GM23338 (cell line): Measurements from ENCODE around the gene NOTCH1. TPM values are rescaled to one million over a fixed set of nuclear protein-coding genes. Genes with fewer than 3 reads are reported as not detected.

Experiments used
- ATAC-seq: fragments of 200-7000 bp; cut with Tn5 transposase; 3 replicates; pipeline ENCODE4 v1.9.1; 2020
- DNase-seq: peaks from one replicate; pipeline ENCODE4 v3.0.0-alpha.2; 2015; ENCODE audit warnings: low spot score
- H2AFZ ChIP-seq: fragments of 200-600 bp; sonication (generic); 2 replicates; pipeline ENCODE4 v1.8.0; 2016; ENCODE audit warnings: antibody characterized with exemption, mild to moderate bottlenecking, moderate library complexity
- H3F3A ChIP-seq: fragments of 200-600 bp; sonication (generic); replicated peaks from 2 replicates; pipeline ENCODE4 v1.8.0; 2017; ENCODE audit warnings: antibody characterized with exemption, mixed run types, low read depth
- H3K27ac ChIP-seq: fragments of 200-600 bp; sonication (generic); 2 replicates; pipeline ENCODE4 v1.6.1; 2016; ENCODE audit warnings: low read depth
- H3K27me3 ChIP-seq: fragments of 200-600 bp; sonication (generic); 2 replicates; pipeline ENCODE4 v1.8.0; 2016; ENCODE audit warnings: mild to moderate bottlenecking, mixed run types, moderate library complexity; ENCODE audit not compliant: insufficient read depth
- H3K36me3 ChIP-seq: fragments of 200-600 bp; sonication (generic); 2 replicates; pipeline ENCODE4 v1.8.0; 2016; ENCODE audit warnings: mild to moderate bottlenecking; ENCODE audit not compliant: insufficient read depth
- H3K4me1 ChIP-seq: fragments of 200-600 bp; sonication (generic); 2 replicates; pipeline ENCODE4 v1.8.0; 2016; ENCODE audit warnings: mild to moderate bottlenecking, moderate library complexity; ENCODE audit not compliant: insufficient read depth
- H3K4me2 ChIP-seq: fragments of 200-600 bp; sonication (generic); 2 replicates; pipeline ENCODE4 v1.7.1; 2017; ENCODE audit warnings: mixed run types
- H3K4me3 ChIP-seq: fragments of 200-600 bp; sonication (generic); 2 replicates; pipeline ENCODE4 v1.6.1; 2016; ENCODE audit warnings: mixed run types
- H3K79me2 ChIP-seq: fragments of 200-600 bp; sonication (generic); replicated peaks from 2 replicates; pipeline ENCODE4 v1.8.0; 2017; ENCODE audit warnings: mild to moderate bottlenecking; ENCODE audit not compliant: insufficient read depth
- H3K9me2 ChIP-seq: fragments of 200-600 bp; sonication (generic); 2 replicates; pipeline ENCODE4 v1.8.0; 2017; ENCODE audit not compliant: insufficient read depth
- H4K20me1 ChIP-seq: fragments of 200-600 bp; sonication (generic); replicated peaks from 2 replicates; pipeline ENCODE4 v1.8.0; 2017; ENCODE audit warnings: mild to moderate bottlenecking; ENCODE audit not compliant: insufficient read depth
- H3K27ac Mint-ChIP-seq: 2 replicates; pipeline ENCODE4 v1.8.0; 2020; ENCODE audit warnings: inconsistent platforms, mild to moderate bottlenecking, moderate library complexity, mixed read lengths
- H3K27me3 Mint-ChIP-seq: 3 replicates; pipeline ENCODE4 v1.8.0; 2022; ENCODE audit warnings: low read depth, mild to moderate bottlenecking, moderate library complexity, mixed read lengths, inconsistent platforms; ENCODE audit not compliant: insufficient read depth, poor library complexity
- H3K36me3 Mint-ChIP-seq: 3 replicates; pipeline ENCODE4 v1.8.0; 2021; ENCODE audit warnings: low read depth, mild to moderate bottlenecking, inconsistent platforms, moderate library complexity, mixed read lengths
- H3K4me1 Mint-ChIP-seq: 3 replicates; pipeline ENCODE4 v1.8.0; 2020; ENCODE audit warnings: mild to moderate bottlenecking, inconsistent platforms, mixed read lengths
- H3K4me3 Mint-ChIP-seq: 3 replicates; pipeline ENCODE4 v1.8.0; 2021; ENCODE audit warnings: moderate library complexity, mild to moderate bottlenecking, inconsistent platforms, mixed read lengths
- H3K9me3 Mint-ChIP-seq: 3 replicates; pipeline ENCODE4 v1.8.0; 2020; ENCODE audit warnings: moderate library complexity, mild to moderate bottlenecking, inconsistent platforms, mixed read lengths
- CREB1 ChIP-seq: fragments of 250-450 bp; sonication (Bioruptor Pico); IDR thresholded peaks from 2 replicates; pipeline ENCODE4 v1.5.0; 2020; ENCODE audit warnings: low read depth, mild to moderate bottlenecking, moderate library complexity
- ETS1 ChIP-seq: IDR thresholded peaks from 2 replicates; pipeline ENCODE4 v1.6.1; 2016; ENCODE audit warnings: antibody characterized with exemption
- EZH2 ChIP-seq: fragments of 200-600 bp; sonication (generic); IDR thresholded peaks from one replicate; pipeline ENCODE4 v1.8.0; 2017; ENCODE audit warnings: antibody characterized with exemption, mild to moderate bottlenecking, low read depth; ENCODE audit not compliant: unreplicated experiment
- EZH2phosphoT487 ChIP-seq: fragments of 200-600 bp; sonication (generic); IDR thresholded peaks from one replicate; pipeline ENCODE4 v1.8.1; 2018; ENCODE audit warnings: antibody characterized with exemption; ENCODE audit not compliant: unreplicated experiment
- JUNB ChIP-seq: IDR thresholded peaks from one replicate; pipeline ENCODE4 v1.6.1; 2016; ENCODE audit warnings: antibody characterized with exemption; ENCODE audit not compliant: unreplicated experiment
- NANOG ChIP-seq: IDR thresholded peaks from 2 replicates; pipeline ENCODE4 v1.6.1; 2016; ENCODE audit warnings: antibody characterized with exemption, borderline replicate concordance
- POLR2AphosphoS5 ChIP-seq: IDR thresholded peaks from 2 replicates; pipeline ENCODE4 v1.6.1; 2016; ENCODE audit warnings: antibody characterized with exemption, low read depth
- REST ChIP-seq: IDR thresholded peaks from one replicate; pipeline ENCODE4 v1.6.1; 2018; ENCODE audit warnings: antibody characterized with exemption; ENCODE audit not compliant: unreplicated experiment
- STAT1 ChIP-seq: IDR thresholded peaks from one replicate; pipeline ENCODE4 v1.6.1; 2016; ENCODE audit warnings: antibody characterized with exemption; ENCODE audit not compliant: unreplicated experiment
- ZNF114 ChIP-seq: fragments of 250-450 bp; sonication (Bioruptor Pico); IDR thresholded peaks from 2 replicates; pipeline ENCODE4 v1.5.0; 2020; ENCODE audit warnings: mild to moderate bottlenecking, moderate library complexity
- ZNF331 ChIP-seq: fragments of 250-450 bp; sonication (Bioruptor Pico); IDR thresholded peaks from 2 replicates; pipeline ENCODE4 v1.5.0; 2020; ENCODE audit warnings: low read depth, mild to moderate bottlenecking, moderate library complexity
- polyA plus RNA-seq: library from polyadenylated mRNA; unstranded; fragments of >200 nt; fragmentation: Nextera tagmentation; extraction: Ambion mirVana; gene quantifications from 2 replicates; pipeline ENCODE4 v1.2.1, GENCODE V29; 2016
- total RNA-seq: library from RNA; depleted of rRNA; stranded (reverse); fragments of >200 nt; shearing (Covaris generic); gene quantifications from 2 replicates; pipeline ENCODE4 v1.2.3, GENCODE V29; 2014
- TF ChIP-seq, protein P1 (sequence below): fragments of 250-450 bp; sonication (Bioruptor Pico); IDR thresholded peaks from 2 replicates; pipeline ENCODE4 v1.5.0; 2020; ENCODE audit warnings: mild to moderate bottlenecking, moderate library complexity
- TF ChIP-seq, protein P2 (sequence below), 2 experiments: fragments of 200-600 bp in 1 of 2; sonication (generic) in 1 of 2; conservative IDR thresholded peaks; 2 replicates each; pipeline versions ENCODE4 v1.5.1 to v1.6.1; 2016 to 2017; ENCODE audit warnings: antibody characterized with exemption in 2 of 2, low read depth in 2 of 2, mild to moderate bottlenecking in 2 of 2, moderate library complexity in 1 of 2

NOTCH1 gene
- total and polyA plus RNA-seq, 2 experiments from 2014 or later: 9.9 to 97.2 TPM

GRCh38 chr9:136531904-136532798 lies 13.7 kb downstream of the NOTCH1 start:
- Histone ChIP-seq H3K4me1 (peaks cover 10% of the 10 kb centered on the region; the same call in 1 of the 2 replicates), H3K4me3 (no peak overlapping the region), H3K4me2 (no peak overlapping the region), H3K27ac (no peak overlapping the region), H4K20me1 (no peaks in the 10 kb centered on the region; the same call in 1 of the 2 replicates), H3K79me2 (peaks cover 64% of the 10 kb centered on the region), H3K9me2 (no peaks in the 10 kb centered on the region), H2AFZ (no peak overlapping the region), H3K36me3 (no peaks in the 10 kb centered on the region), H3K27me3 (no peaks in the 10 kb centered on the region), H3F3A (peaks cover 4% of the 10 kb centered on the region; the same call in 1 of the 2 replicates)
- H3K4me3 Mint-ChIP-seq: no peak overlapping the region
- peaks cover 6% of the 10 kb centered on the region; the same call in 2 of the 3 replicates for H3K36me3 Mint-ChIP-seq
- H3K4me1 Mint-ChIP-seq: peaks cover 20% of the 10 kb centered on the region
- no peak for TF ChIP-seq JUNB
- TF ChIP-seq, protein P1, sequence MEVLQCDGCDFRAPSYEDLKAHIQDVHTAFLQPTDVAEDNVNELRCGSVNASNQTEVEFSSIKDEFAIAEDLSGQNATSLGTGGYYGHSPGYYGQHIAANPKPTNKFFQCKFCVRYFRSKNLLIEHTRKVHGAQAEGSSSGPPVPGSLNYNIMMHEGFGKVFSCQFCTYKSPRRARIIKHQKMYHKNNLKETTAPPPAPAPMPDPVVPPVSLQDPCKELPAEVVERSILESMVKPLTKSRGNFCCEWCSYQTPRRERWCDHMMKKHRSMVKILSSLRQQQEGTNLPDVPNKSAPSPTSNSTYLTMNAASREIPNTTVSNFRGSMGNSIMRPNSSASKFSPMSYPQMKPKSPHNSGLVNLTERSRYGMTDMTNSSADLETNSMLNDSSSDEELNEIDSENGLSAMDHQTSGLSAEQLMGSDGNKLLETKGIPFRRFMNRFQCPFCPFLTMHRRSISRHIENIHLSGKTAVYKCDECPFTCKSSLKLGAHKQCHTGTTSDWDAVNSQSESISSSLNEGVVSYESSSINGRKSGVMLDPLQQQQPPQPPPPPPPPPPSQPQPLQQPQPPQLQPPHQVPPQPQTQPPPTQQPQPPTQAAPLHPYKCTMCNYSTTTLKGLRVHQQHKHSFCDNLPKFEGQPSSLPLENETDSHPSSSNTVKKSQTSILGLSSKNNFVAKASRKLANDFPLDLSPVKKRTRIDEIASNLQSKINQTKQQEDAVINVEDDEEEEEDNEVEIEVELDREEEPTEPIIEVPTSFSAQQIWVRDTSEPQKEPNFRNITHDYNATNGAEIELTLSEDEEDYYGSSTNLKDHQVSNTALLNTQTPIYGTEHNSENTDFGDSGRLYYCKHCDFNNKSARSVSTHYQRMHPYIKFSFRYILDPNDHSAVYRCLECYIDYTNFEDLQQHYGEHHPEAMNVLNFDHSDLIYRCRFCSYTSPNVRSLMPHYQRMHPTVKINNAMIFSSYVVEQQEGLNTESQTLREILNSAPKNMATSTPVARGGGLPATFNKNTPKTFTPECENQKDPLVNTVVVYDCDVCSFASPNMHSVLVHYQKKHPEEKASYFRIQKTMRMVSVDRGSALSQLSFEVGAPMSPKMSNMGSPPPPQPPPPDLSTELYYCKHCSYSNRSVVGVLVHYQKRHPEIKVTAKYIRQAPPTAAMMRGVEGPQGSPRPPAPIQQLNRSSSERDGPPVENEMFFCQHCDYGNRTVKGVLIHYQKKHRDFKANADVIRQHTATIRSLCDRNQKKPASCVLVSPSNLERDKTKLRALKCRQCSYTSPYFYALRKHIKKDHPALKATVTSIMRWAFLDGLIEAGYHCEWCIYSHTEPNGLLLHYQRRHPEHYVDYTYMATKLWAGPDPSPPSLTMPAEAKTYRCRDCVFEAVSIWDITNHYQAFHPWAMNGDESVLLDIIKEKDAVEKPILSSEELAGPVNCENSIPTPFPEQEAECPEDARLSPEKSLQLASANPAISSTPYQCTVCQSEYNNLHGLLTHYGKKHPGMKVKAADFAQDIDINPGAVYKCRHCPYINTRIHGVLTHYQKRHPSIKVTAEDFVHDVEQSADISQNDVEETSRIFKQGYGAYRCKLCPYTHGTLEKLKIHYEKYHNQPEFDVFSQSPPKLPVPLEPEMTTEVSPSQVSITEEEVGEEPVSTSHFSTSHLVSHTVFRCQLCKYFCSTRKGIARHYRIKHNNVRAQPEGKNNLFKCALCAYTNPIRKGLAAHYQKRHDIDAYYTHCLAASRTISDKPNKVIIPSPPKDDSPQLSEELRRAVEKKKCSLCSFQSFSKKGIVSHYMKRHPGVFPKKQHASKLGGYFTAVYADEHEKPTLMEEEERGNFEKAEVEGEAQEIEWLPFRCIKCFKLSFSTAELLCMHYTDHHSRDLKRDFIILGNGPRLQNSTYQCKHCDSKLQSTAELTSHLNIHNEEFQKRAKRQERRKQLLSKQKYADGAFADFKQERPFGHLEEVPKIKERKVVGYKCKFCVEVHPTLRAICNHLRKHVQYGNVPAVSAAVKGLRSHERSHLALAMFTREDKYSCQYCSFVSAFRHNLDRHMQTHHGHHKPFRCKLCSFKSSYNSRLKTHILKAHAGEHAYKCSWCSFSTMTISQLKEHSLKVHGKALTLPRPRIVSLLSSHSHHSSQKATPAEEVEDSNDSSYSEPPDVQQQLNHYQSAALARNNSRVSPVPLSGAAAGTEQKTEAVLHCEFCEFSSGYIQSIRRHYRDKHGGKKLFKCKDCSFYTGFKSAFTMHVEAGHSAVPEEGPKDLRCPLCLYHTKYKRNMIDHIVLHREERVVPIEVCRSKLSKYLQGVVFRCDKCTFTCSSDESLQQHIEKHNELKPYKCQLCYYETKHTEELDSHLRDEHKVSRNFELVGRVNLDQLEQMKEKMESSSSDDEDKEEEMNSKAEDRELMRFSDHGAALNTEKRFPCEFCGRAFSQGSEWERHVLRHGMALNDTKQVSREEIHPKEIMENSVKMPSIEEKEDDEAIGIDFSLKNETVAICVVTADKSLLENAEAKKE: no peak
- no peak for TF ChIP-seq POLR2AphosphoS5
- TF ChIP-seq ZNF331 (CRISPR knock-in tag): no peak
- no peak for TF ChIP-seq STAT1
- no peak for TF ChIP-seq ZNF114 (CRISPR knock-in tag)
- TF ChIP-seq EZH2: no peak
- no peak for TF ChIP-seq EZH2phosphoT487
- TF ChIP-seq ETS1: no peak
- TF ChIP-seq, protein P2, sequence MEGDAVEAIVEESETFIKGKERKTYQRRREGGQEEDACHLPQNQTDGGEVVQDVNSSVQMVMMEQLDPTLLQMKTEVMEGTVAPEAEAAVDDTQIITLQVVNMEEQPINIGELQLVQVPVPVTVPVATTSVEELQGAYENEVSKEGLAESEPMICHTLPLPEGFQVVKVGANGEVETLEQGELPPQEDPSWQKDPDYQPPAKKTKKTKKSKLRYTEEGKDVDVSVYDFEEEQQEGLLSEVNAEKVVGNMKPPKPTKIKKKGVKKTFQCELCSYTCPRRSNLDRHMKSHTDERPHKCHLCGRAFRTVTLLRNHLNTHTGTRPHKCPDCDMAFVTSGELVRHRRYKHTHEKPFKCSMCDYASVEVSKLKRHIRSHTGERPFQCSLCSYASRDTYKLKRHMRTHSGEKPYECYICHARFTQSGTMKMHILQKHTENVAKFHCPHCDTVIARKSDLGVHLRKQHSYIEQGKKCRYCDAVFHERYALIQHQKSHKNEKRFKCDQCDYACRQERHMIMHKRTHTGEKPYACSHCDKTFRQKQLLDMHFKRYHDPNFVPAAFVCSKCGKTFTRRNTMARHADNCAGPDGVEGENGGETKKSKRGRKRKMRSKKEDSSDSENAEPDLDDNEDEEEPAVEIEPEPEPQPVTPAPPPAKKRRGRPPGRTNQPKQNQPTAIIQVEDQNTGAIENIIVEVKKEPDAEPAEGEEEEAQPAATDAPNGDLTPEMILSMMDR (conservative IDR thresholded peaks at IDR 0.05; ENCODE audit: low read depth in 2 of 2): no peak
- no peak for TF ChIP-seq CREB1 (CRISPR knock-in tag)
- TF ChIP-seq NANOG: no peak
- no peak for TF ChIP-seq REST
- DNase-seq (no peak), ATAC-seq (no peak)
- H3K9me3 Mint-ChIP-seq: peaks cover 3% of the 10 kb centered on the region; the same call in 2 of the 3 replicates
- no peak overlapping the region; the same call in 1 of the 2 replicates for H3K27ac Mint-ChIP-seq
- H3K27me3 Mint-ChIP-seq: peaks cover 14% of the 10 kb centered on the region
